C4-2B (cell line): ENCODE results near the gene GLP1R.

Experiments
- H3K27ac ChIP-seq: fragments of 450-650 bp; 2 replicates; pipeline ENCODE4 v1.5.1; 2017
- CTCF ChIP-seq: fragments of 450-650 bp; conservative IDR thresholded peaks from 2 replicates; pipeline ENCODE4 v1.5.1; 2017; ENCODE audit warnings: mild to moderate bottlenecking
- ZFX ChIP-seq: fragments of 450-650 bp; IDR thresholded peaks from 2 replicates; pipeline ENCODE4 v1.6.1; 2017

The GLP1R gene

DNA sequence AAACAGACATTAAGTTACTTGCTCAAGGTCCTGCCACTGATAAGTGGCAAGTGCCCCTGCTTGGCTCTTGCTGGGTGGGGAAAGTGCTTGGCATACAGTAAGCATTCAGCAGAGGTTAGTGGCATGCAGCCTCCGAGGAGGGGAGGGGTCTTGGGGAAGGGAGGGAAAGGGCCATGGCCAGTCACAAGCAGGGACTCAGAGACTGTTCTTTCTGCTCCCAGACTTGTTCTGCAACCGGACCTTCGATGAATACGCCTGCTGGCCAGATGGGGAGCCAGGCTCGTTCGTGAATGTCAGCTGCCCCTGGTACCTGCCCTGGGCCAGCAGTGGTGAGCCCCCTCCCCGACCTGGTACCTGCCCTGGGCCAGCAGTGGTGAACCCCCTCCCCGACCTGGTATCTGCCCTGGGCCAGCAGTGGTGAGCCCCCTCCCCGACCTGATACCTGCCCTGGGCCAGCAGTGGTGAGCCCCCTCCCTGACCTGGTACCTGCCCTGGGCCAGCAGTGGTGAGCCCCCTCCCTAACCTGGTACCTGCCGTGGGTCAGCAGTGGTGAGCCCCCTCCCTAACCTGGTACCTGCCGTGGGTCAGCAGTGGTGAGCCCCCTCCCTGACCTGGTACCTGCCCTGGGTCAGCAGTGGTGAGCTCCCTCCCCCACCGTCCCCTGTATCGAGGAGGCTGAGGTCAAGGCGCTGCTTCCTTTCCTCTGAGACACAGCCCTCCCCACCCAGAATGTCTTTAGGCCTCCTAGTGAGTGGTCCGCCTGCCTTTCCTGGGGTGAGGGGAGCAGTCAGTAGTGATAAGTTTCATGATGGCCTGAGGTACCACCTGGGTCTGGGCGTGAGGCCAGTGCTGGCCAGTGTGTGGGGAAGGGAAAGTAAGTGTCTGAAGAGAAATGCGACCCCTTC is 8.9 kb downstream of the GLP1R start:
- no peak overlapping the region for H3K27ac ChIP-seq
- no peak for TF ChIP-seq ZFX
- TF ChIP-seq CTCF = no peak

GRCh38 chr6:39058471-39059147 is 10.0 kb downstream of the GLP1R start:
- H3K27ac ChIP-seq = peak overlapping the region; percentile 70
- TF ChIP-seq ZFX = no peak
- no peak for TF ChIP-seq CTCF

- peak overlapping the region; percentile 70 for H3K27ac ChIP-seq
- TF ChIP-seq ZFX = no peak
- no peak for TF ChIP-seq CTCF
These were observed 11.1 kb downstream of the GLP1R start for GRCh38 chr6:39059496-39060310.

GRCh38 chr6:39060467-39061160 is 12.0 kb downstream of the GLP1R start:
- H3K27ac ChIP-seq = peak overlapping the region; percentile 70
- no peak for TF ChIP-seq CTCF
- no peak for TF ChIP-seq ZFX

GRCh38 chr6:39061182-39061581 is 12.6 kb downstream of the GLP1R start:
- peak overlapping the region; percentile 70 for H3K27ac ChIP-seq

GRCh38 chr6:39061588-39061987 is 13.0 kb downstream of the GLP1R start:
- TF ChIP-seq ZFX = no peak
- TF ChIP-seq CTCF = no peak
- peak overlapping the region; percentile 70; the same call in 1 of the 2 replicates for H3K27ac ChIP-seq

More at GRCh38 chr6:39061182-39061581, 12.6 kb downstream of the GLP1R start:
- TF ChIP-seq ZFX (no peak), CTCF (no peak)
